Measurements from ENCODE around the gene CBARP. TPM values are rescaled to one million over a fixed set of nuclear protein-coding genes. Genes with fewer than 3 reads are reported as not detected.

Gene CBARP
- total RNA-seq, 1 donor from 2014 or later: 7.6 TPM

GRCh38 chr19:1232652-1233072, 5.1 kb downstream of the CBARP start:
- no peak overlapping the region for H3K4me3 Mint-ChIP-seq (ENCODE audit: unreplicated experiment)

GRCh38 chr19:1231729-1232637, 5.8 kb downstream of the CBARP start:
- H3K4me1 Mint-ChIP-seq (ENCODE audit: low read depth): peaks cover 8% of the 10 kb centered on the region
- peak overlapping the region; percentile 23 for H3K27ac Mint-ChIP-seq (ENCODE audit: unreplicated experiment)
- DNase-seq (ENCODE audit: low spot score): no peak
- no peak overlapping the region for H3K4me3 Mint-ChIP-seq (ENCODE audit: unreplicated experiment)
- no peaks in the 10 kb centered on the region for H3K9me3 Mint-ChIP-seq (ENCODE audit: low read depth)
- peaks cover 3% of the 10 kb centered on the region for H3K36me3 Mint-ChIP-seq (ENCODE audit: low read depth)
- no peaks in the 10 kb centered on the region for H3K27me3 Mint-ChIP-seq (ENCODE audit: low read depth)
- TF ChIP-seq, protein P1, sequence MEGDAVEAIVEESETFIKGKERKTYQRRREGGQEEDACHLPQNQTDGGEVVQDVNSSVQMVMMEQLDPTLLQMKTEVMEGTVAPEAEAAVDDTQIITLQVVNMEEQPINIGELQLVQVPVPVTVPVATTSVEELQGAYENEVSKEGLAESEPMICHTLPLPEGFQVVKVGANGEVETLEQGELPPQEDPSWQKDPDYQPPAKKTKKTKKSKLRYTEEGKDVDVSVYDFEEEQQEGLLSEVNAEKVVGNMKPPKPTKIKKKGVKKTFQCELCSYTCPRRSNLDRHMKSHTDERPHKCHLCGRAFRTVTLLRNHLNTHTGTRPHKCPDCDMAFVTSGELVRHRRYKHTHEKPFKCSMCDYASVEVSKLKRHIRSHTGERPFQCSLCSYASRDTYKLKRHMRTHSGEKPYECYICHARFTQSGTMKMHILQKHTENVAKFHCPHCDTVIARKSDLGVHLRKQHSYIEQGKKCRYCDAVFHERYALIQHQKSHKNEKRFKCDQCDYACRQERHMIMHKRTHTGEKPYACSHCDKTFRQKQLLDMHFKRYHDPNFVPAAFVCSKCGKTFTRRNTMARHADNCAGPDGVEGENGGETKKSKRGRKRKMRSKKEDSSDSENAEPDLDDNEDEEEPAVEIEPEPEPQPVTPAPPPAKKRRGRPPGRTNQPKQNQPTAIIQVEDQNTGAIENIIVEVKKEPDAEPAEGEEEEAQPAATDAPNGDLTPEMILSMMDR (IDR thresholded peaks at IDR 0.05): no peak

More at GRCh38 chr19:1232652-1233072, 5.1 kb downstream of the CBARP start:
- Mint-ChIP-seq H3K27ac (ENCODE audit: unreplicated experiment) (no peak overlapping the region), H3K27me3 (ENCODE audit: low read depth) (no peaks in the 10 kb centered on the region), H3K36me3 (ENCODE audit: low read depth) (peaks cover 3% of the 10 kb centered on the region), H3K9me3 (ENCODE audit: low read depth) (no peaks in the 10 kb centered on the region), H3K4me1 (ENCODE audit: low read depth) (peaks cover 8% of the 10 kb centered on the region)
- DNase-seq (ENCODE audit: low spot score): no peak
- TF ChIP-seq, protein P1 (IDR thresholded peaks at IDR 0.05): no peak

DNA sequence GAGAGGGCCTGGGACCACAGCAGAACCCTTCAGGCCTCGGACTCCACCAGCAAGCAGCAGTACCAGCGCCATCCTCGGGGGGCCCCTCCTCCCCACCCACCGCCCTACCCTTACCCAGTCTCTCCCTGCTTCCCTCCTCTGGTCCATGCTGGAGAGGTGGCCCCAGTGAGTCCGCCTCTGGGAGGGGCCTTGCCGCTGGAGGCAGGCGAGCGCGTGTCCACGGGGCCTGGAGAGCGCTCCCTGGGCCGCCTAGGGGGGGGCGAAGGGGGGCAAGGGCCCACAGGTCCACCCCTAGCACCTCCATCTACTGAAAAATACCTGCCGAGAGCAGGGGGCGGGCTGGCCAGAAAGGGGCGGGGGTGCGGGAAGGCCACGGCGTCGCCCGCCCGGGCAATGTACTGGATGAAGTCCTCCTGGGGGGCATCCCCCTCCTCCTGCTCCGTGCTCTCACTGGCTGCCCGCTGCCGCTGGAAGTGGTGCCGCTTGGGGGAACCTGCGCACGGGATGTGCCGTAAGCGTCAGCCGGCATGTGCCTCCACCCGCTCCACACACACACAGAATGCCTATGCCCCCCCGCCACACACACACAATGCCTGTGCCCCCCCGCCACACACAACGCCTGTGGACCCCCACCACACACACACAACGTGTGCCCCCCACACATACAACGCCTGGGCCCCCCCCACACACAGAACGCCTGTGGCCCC, 6.9 kb downstream of the CBARP start:
- Mint-ChIP-seq H3K4me3 (ENCODE audit: unreplicated experiment) (no peak overlapping the region), H3K9me3 (ENCODE audit: low read depth) (no peaks in the 10 kb centered on the region), H3K27me3 (ENCODE audit: low read depth) (no peaks in the 10 kb centered on the region), H3K36me3 (ENCODE audit: low read depth) (peaks cover 3% of the 10 kb centered on the region), H3K27ac (ENCODE audit: unreplicated experiment) (no peak overlapping the region), H3K4me1 (ENCODE audit: low read depth) (peaks cover 8% of the 10 kb centered on the region)
- TF ChIP-seq, protein P1 (IDR thresholded peaks at IDR 0.05): no peak
- DNase-seq (ENCODE audit: low spot score): no peak

DNA sequence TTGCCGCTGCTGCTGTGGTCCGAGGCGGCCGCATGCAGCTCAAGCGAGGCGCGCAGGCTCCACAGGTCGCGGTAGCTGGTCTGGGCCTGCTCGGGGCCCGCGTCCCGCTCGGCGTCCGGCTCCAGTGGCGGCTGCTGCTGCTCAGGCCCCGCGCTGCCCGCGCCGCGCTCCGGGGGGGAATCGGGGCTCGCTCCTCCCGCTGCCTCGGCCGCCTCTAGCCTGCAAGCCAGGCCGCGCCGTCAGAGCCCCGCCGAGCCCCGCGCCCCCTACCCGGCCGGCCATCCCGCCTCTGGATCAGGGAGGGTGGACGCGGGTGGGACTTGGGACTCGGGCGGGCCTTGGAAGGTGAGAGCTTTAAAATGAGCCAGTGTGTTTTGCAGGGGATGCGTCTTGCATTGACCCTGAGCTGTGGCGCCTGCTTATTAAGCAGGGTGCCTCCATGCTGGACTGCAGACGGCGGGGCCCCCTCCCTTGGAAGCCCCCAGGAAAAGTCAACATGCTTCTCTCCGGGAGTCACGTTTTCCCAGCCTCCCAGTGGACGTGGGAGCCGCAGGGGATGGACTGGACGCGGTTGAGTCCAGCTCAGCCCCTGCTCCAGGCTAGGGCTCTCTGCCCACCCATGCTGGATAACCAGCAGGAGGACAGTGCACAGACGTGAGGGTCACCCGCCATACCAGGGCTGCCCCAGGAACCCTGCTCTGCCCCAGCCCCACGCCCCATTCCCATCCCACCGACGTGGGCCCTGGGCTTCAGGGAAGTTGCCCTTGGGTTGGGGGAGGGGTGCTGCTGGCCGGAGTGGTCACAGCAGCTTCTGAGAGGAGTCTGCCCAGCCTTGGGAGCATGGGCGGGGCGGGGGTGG, 7.7 kb downstream of the CBARP start:
- TF ChIP-seq, protein P1 (IDR thresholded peaks at IDR 0.05): no peak
- H3K4me1 Mint-ChIP-seq (ENCODE audit: low read depth): peaks cover 8% of the 10 kb centered on the region
- H3K4me3 Mint-ChIP-seq (ENCODE audit: unreplicated experiment): no peak overlapping the region
- DNase-seq (ENCODE audit: low spot score): no peak
- no peaks in the 10 kb centered on the region for H3K9me3 Mint-ChIP-seq (ENCODE audit: low read depth)
- H3K27me3 Mint-ChIP-seq (ENCODE audit: low read depth): no peaks in the 10 kb centered on the region
- H3K27ac Mint-ChIP-seq (ENCODE audit: unreplicated experiment): no peak overlapping the region
- peaks cover 3% of the 10 kb centered on the region for H3K36me3 Mint-ChIP-seq (ENCODE audit: low read depth)
